HFFc6 (cell line): Measurements from ENCODE around the gene ZNF526. TPM values are rescaled to one million over a fixed set of nuclear protein-coding genes. Genes with fewer than 3 reads are reported as not detected.

Experiments used
- DNase-seq: peaks from one replicate; pipeline ENCODE4 v3.0.0-alpha.2; 2018
- H3K27ac Mint-ChIP-seq: 2 replicates; pipeline ENCODE4 v1.8.0; 2020; ENCODE audit warnings: mild to moderate bottlenecking, mixed read lengths
- H3K27me3 Mint-ChIP-seq: 2 replicates; pipeline ENCODE4 v1.8.0; 2021; ENCODE audit warnings: mild to moderate bottlenecking, moderate library complexity, mixed read lengths; ENCODE audit not compliant: insufficient read depth
- H3K36me3 Mint-ChIP-seq: 2 replicates; pipeline ENCODE4 v1.8.0; 2021; ENCODE audit warnings: low read depth, mixed read lengths
- H3K4me1 Mint-ChIP-seq: 2 replicates; pipeline ENCODE4 v1.8.0; 2020; ENCODE audit warnings: low read depth, mixed read lengths
- H3K4me3 Mint-ChIP-seq: 2 replicates; pipeline ENCODE4 v1.8.0; 2020; ENCODE audit warnings: mild to moderate bottlenecking, moderate library complexity, mixed read lengths
- H3K9me3 Mint-ChIP-seq: 2 replicates; pipeline ENCODE4 v1.8.0; 2020; ENCODE audit warnings: mild to moderate bottlenecking, mixed read lengths
- total RNA-seq, 6 experiments: library from RNA; stranded (reverse); fragmentation: NEBNext Ultra II Directional; extraction: Animal tissue kit (Norgen Biotek cat#: 25700); gene quantifications; 2 replicates in 1 of 6; 3 replicates in 5 of 6; pipeline ENCODE4 v1.2.3, GENCODE V29; 2021
- TF ChIP-seq, protein P1 (sequence below): fragments of 200-600 bp; sonication (generic); IDR thresholded peaks from 2 replicates; pipeline ENCODE4 v1.5.0; 2021; ENCODE audit warnings: antibody characterized with exemption, mild to moderate bottlenecking

ZNF526 gene
- total RNA-seq, 6 experiments from 2014 or later: 14.0 to 18.2 (median 16.1) TPM

GRCh38 chr19:42246922-42247639, 27.0 kb downstream of the ZNF526 start:
- H3K4me3 Mint-ChIP-seq: no peak overlapping the region
- H3K27me3 Mint-ChIP-seq: peaks cover 18% of the 10 kb centered on the region
- peak overlapping the region; percentile 88 for H3K27ac Mint-ChIP-seq
- no peaks in the 10 kb centered on the region for H3K9me3 Mint-ChIP-seq
- DNase-seq: no peak
- TF ChIP-seq, protein P1, sequence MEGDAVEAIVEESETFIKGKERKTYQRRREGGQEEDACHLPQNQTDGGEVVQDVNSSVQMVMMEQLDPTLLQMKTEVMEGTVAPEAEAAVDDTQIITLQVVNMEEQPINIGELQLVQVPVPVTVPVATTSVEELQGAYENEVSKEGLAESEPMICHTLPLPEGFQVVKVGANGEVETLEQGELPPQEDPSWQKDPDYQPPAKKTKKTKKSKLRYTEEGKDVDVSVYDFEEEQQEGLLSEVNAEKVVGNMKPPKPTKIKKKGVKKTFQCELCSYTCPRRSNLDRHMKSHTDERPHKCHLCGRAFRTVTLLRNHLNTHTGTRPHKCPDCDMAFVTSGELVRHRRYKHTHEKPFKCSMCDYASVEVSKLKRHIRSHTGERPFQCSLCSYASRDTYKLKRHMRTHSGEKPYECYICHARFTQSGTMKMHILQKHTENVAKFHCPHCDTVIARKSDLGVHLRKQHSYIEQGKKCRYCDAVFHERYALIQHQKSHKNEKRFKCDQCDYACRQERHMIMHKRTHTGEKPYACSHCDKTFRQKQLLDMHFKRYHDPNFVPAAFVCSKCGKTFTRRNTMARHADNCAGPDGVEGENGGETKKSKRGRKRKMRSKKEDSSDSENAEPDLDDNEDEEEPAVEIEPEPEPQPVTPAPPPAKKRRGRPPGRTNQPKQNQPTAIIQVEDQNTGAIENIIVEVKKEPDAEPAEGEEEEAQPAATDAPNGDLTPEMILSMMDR: no peak
- peaks cover 4% of the 10 kb centered on the region; the same call in 1 of the 2 replicates for H3K36me3 Mint-ChIP-seq
- peaks cover 54% of the 10 kb centered on the region for H3K4me1 Mint-ChIP-seq

GRCh38 chr19:42247640-42248199, 27.6 kb downstream of the ZNF526 start:
- H3K27me3 Mint-ChIP-seq: peaks cover 15% of the 10 kb centered on the region

GRCh38 chr19:42248270-42249148, 28.4 kb downstream of the ZNF526 start:
- Mint-ChIP-seq H3K4me1 (peaks cover 59% of the 10 kb centered on the region), H3K9me3 (no peaks in the 10 kb centered on the region; the same call in 1 of the 2 replicates), H3K36me3 (peaks cover 9% of the 10 kb centered on the region), H3K27me3 (peaks cover 9% of the 10 kb centered on the region), H3K4me3 (no peak overlapping the region), H3K27ac (0 out of 2 replicates have a peak overlapping the region, but pooled peaks have one; percentile 11)
- DNase-seq: no peak
- TF ChIP-seq, protein P1: no peak

More at GRCh38 chr19:42247640-42248199, 27.6 kb downstream of the ZNF526 start:
- peaks cover 7% of the 10 kb centered on the region for H3K36me3 Mint-ChIP-seq
- TF ChIP-seq, protein P1: no peak
- no peak for DNase-seq
- peaks cover 61% of the 10 kb centered on the region for H3K4me1 Mint-ChIP-seq
- no peak overlapping the region for H3K27ac Mint-ChIP-seq
- H3K4me3 Mint-ChIP-seq: no peak overlapping the region
- no peaks in the 10 kb centered on the region; the same call in 1 of the 2 replicates for H3K9me3 Mint-ChIP-seq

- Mint-ChIP-seq H3K36me3 (peaks cover 9% of the 10 kb centered on the region), H3K9me3 (no peaks in the 10 kb centered on the region; the same call in 1 of the 2 replicates), H3K27me3 (peaks cover 9% of the 10 kb centered on the region), H3K27ac (peak overlapping the region; percentile 73; the same call in 1 of the 2 replicates), H3K4me3 (no peak overlapping the region), H3K4me1 (peaks cover 56% of the 10 kb centered on the region)
- TF ChIP-seq, protein P1: no peak
- no peak for DNase-seq
These were observed 29.1 kb downstream of the ZNF526 start for GRCh38 chr19:42249149-42249750.

GRCh38 chr19:42249769-42250168, 29.7 kb downstream of the ZNF526 start:
- Mint-ChIP-seq H3K27me3 (peaks cover 8% of the 10 kb centered on the region), H3K27ac (peak overlapping the region; percentile 73), H3K4me3 (no peak overlapping the region), H3K9me3 (no peaks in the 10 kb centered on the region; the same call in 1 of the 2 replicates), H3K4me1 (peaks cover 51% of the 10 kb centered on the region), H3K36me3 (peaks cover 9% of the 10 kb centered on the region)
- TF ChIP-seq, protein P1: no peak
- DNase-seq: no peak
